ENCODE data around the gene COG6.

COG6 gene

DNA sequence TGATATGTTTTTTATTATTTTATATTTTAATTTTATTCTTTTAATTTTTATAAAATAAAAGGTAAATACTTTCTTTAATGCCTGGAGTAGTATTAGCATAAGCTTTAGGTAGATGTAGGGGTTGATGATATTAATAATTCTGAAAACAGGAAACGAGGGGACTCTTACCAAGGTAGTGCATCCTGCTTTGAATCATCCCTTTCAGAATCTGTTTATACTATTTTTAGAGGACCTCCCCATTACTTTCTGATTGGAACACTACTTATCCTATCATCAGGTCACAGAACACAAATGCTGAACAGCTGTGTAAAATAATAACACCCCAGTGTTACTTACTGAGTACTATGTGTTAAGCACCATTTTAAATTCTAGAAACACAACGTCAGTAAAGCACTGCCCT lies 27.3 kb downstream of the COG6 start:
- no peak for DNase-seq

DNA sequence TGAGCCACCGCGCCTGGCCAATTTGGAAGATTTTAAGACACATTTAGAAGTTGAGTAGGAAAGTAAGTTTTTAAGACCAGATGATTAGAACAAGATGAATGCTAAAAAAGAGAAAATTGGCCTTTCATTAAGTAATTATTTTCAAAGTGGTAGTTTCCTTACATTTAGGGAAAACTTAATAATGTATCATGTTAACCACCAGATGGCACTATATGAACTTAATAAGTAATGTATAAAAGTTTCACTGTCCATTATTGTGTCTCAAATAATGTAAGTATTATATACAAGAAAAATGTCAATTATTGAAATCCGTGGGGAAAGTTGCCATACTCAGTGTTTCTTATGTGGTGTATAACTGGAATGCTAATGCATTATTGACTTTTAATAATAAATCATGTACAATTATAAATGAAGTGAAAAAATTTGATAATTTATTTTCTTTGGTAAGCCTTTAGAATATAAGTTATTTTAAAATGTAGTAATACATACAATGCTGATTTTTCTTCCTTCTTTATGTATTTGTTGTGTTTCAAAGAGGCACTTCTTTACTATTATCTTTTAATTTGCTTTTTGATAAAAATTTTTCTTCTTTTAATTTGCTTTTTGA lies 29.2 kb downstream of the COG6 start:
- peak in 1 of 2 donors; percentile 37 for DNase-seq

DNA sequence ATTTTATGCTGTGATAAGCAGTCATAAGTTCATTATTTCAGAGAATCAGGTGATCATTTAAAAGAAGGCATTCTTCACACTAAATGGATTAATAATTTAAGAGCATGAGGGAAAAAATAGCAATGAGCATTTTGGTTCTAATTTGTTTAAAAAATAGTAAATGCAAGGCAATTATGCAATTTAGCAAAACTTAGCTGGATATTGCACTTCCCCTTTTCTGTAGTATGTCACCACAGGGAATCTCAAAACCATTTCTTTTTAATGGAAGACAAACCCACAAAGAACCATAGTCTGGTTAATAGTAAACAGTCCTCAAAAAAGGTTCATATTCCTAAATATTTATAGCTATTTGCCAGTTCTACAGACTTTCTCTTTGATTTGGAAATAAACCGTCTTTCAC lies 30.2 kb downstream of the COG6 start:
- DNase-seq = no peak

- no peak for DNase-seq
Measured at GRCh38 chr13:39688278-39688677, 32.8 kb downstream of the COG6 start.

- no peak for DNase-seq
Measured at GRCh38 chr13:39688699-39689405, 33.4 kb downstream of the COG6 start.

DNA sequence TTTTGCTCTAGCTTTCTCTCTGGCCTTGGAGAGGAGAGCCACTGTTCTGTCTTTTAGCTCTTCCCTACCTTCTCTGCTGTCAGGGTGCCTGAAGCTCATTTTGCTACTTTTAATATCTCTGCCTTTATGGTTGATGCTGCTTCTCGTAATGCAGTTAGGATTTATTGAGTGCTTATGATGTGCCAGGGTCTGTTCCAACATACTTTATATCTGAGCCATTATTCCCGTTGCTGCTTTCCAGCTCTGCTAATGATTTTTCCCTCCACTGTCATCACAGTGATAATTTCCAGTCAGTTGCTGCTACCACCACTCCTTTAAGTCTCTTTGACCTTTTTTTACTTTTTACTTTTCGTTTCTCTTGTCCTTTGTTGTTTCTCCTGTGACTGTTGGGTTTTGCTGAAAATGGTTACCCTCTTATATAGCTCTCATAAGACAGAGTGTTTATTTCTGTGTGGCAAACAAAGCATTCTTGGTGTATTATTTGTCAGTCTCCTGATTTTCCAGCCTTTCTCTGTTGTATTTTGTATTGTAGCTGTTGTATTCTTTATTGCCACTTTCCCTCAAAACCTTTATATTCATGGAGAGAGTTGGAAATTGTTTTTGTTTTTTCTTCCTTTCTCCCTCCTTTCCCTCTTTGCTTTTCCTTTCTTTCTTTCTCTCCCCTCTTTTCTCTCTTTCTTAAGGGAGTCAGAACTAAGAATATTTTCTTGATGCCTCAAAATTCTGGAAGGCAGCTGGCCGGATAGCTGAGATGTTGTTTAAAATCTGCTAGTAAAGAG lies 37.4 kb downstream of the COG6 start:
- DNase-seq = no peak

- DNase-seq = no peak
Measured at GRCh38 chr13:39699274-39699673, 43.8 kb downstream of the COG6 start.

DNA sequence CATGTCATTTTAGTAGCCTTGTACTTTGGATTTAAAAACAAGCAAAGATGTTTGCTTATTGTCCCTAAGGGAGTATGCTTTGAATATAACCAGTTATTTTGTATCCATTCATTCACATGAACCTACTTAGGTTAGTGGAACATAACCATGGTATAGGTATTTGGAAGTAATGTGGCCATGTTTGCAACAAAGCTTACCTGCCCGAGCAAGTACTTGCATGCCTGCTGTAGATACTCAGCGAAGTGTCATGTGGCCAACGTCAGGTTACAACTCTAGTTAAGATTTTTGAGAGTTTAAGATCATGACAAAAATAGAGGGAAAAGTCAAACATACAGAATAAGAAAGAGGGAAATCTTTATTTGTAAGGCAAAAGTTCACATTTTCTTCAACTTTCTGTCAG lies 57.2 kb downstream of the COG6 start:
- no peak for DNase-seq

DNA sequence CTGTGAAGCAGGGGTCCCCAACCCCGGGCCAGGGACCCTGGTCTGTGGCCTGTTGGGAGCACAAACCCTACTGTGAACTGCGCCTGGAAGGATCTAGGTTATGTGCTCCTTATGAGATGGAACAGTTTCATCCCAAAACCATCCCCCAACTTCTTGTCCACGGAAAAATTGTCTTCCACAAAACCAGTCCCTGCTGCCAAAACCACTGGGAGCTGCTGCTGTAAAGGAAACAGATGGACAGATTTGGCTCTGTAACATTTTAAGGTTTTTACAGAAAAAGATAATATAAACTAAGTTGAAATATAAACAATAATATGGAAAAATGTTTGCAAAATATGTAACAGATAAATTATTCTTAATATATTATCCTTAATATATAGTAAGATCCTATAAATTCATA lies 73.7 kb downstream of the COG6 start:
- DNase-seq = no peak

GRCh38 chr13:39734952-39735351 lies 79.5 kb downstream of the COG6 start:
- no peak for DNase-seq

GRCh38 chr13:39737047-39737446 lies 81.6 kb downstream of the COG6 start:
- no peak for DNase-seq

GRCh38 chr13:39740761-39741160 lies 85.3 kb downstream of the COG6 start:
- no peak for DNase-seq

DNA sequence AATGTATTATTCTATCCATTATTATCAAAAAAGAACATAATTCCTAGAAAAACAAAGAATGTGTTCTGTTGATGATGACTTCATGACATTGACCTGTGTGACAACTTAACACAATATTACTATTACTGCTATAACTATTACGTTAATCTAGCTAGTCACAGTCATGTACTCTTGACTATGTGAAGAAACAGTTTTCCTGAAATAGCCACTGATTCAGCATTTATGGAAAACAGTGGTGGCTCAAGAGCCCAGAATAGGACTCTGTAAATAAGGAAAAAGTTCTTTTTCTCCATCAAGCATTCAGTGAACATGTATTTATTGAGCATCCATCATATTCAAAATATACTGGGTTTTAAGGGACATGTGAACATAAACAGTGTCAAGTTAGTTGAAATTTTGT lies 93.5 kb downstream of the COG6 start:
- no peak for DNase-seq

DNA sequence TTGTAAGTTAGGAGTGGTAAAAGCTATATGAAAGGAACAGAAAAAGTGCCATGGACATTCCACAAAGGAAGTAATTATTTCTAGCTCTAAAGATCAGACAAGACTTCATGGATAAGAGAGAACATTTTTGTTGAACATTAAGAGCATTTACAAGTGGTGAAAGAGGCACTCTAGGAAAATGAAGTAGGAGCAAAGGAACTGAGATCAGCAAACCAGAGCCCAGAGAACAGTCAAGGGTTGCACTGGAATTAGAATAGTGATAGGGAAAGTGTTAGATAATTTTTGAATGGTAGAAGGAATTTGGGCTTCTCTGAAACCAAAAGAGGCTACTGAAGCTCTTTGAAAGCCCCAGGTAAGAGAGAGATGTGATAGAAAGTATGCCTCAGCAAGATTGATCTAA lies 94.1 kb downstream of the COG6 start:
- DNase-seq = no peak

DNA sequence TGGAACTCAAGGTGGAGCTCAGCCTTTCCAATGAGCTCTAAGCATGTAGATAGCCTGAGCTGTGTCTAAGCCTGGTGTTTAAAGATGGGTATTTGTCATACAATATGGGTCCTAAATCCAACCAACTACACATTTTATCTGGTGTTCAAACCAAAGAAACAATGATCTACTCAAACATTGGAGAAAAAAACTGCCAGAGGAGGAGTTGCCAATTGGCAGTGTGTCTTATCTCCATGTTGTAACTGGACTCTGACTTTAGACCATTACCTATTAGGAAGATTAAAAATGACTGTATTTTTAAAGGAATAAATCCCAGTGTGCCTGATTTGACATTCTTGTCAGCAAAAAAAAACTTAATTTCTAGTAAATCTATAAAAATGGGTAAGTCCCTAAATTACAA lies 96.3 kb downstream of the COG6 start:
- DNase-seq = no peak

- no peak for DNase-seq
Measured at GRCh38 chr13:39760521-39760920, 105.1 kb downstream of the COG6 start.

GRCh38 chr13:39765801-39766463 lies 110.5 kb downstream of the COG6 start:
- no peak for DNase-seq

- DNase-seq = no peak
Measured at GRCh38 chr13:39766464-39767158, 111.1 kb downstream of the COG6 start.

- DNase-seq = no peak
Measured at GRCh38 chr13:39767791-39768517, 112.5 kb downstream of the COG6 start.

GRCh38 chr13:39768962-39769361 lies 113.5 kb downstream of the COG6 start:
- DNase-seq = no peak

- no peak for DNase-seq
Measured at GRCh38 chr13:39770221-39771090, 115.0 kb downstream of the COG6 start.

Measured in CD4-positive, alpha-beta T cell treated with Interleukin-1 beta for 1 hour (primary cell).